GM18502 (cell line): Measurements from ENCODE around the gene FAM135A.
"Not testable (repeated sequence)": the region's sequence is repeated elsewhere in the genome, so short reads cannot be mapped to it uniquely, and the experiment has no call there.

ENCODE experiments used
- ATAC-seq: cut with Tn5 transposase; IDR thresholded peaks from one replicate; pipeline ENCODE4 v1.9.1; 2021; ENCODE audit warnings: mild to moderate bottlenecking; ENCODE audit not compliant: unreplicated experiment, poor library complexity

FAM135A gene

GRCh38 chr6:70601014-70601413, 187.7 kb downstream of the FAM135A start:
- no peak for ATAC-seq

GRCh38 chr6:70604254-70604653, 190.9 kb downstream of the FAM135A start:
- ATAC-seq: no peak

- not testable (repeated sequence) for ATAC-seq
Observed at GRCh38 chr6:70607371-70607770, 194.1 kb downstream of the FAM135A start.

GRCh38 chr6:70609181-70609580, 195.9 kb downstream of the FAM135A start:
- ATAC-seq: not testable (repeated sequence)
